ENCODE data around the gene DDRGK1.
"Not testable (repeated sequence)": the region's sequence is repeated elsewhere in the genome, so short reads cannot be mapped to it uniquely, and the experiment has no call there.

The DDRGK1 gene

GRCh38 chr20:3163099-3164042 lies 41.1 kb downstream of the DDRGK1 start:
- DNase-seq: peak in 2 of 3 experiments; percentile 38 to 54

GRCh38 chr20:3162080-3162611 lies 42.3 kb downstream of the DDRGK1 start:
- DNase-seq: peak in 2 of 3 experiments; percentile 46 to 86

- no peak for DNase-seq
Measured at GRCh38 chr20:3161316-3162079, 43.0 kb downstream of the DDRGK1 start.

DNA sequence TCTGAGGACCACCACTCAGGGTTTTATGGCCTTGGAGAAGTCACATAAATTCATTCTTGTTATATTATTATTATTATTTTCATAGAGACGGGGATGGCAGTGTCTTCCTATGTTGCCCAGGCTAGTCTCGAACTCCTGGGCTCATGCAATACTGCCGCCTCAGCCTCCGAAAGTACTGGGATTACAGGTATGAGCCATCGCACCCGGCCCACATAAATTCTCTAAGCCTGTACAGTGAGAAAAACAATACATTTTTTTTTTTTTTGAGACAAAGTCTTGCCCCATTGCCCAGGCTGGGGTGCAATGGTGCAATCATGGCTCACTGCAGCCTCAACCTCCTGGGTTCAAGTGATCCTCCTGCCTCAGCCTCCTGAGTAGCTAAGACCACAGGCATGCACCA lies 44.1 kb downstream of the DDRGK1 start:
- no peak for DNase-seq

DNA sequence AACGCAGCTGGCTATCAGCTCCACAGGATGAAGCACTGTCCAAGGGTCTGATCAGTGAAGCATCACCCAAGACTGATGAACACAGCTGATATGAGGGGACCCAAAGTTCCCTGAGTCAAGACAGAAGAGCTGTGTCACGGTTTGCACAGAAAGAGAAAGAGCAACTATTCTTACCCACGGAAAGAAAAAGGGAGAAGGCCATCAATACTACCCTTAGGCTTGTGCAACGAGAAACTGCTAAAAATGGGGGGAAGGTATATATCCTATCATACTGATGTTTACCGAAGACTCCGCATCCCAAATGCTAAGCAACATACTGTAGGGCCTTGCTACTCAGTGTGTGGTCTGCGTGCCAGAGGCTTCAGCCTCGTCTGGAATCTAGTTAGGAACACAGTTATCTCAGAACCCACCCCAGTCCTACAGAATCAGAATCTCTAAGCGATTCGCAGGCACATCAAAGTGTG lies 45.5 kb downstream of the DDRGK1 start:
- DNase-seq: no peak

GRCh38 chr20:3157817-3158216 lies 46.7 kb downstream of the DDRGK1 start:
- no peak for DNase-seq

GRCh38 chr20:3156811-3157619 lies 47.5 kb downstream of the DDRGK1 start:
- DNase-seq: no peak

GRCh38 chr20:3152057-3152644 lies 52.3 kb downstream of the DDRGK1 start:
- DNase-seq: not testable (repeated sequence)

DNA sequence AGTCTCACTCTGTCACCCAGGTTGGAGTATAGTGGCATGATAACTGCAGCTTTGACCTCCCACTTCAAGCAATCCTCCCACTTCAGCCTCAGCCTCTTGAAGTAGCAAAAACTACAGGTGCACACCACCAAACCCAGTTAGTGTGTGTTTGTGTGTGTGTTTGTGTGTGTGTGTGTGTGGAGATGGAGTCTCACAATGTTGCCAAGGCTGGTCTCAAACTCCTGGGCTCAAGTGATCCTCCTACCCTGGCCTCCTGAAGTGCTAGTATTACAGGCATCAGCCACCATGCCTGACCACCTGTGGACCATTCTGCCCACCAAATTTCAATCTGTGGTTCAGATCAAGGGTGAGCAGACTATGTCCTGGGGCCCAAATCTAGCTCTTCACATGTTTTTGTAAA lies 53.6 kb downstream of the DDRGK1 start:
- no peak for DNase-seq

DNA sequence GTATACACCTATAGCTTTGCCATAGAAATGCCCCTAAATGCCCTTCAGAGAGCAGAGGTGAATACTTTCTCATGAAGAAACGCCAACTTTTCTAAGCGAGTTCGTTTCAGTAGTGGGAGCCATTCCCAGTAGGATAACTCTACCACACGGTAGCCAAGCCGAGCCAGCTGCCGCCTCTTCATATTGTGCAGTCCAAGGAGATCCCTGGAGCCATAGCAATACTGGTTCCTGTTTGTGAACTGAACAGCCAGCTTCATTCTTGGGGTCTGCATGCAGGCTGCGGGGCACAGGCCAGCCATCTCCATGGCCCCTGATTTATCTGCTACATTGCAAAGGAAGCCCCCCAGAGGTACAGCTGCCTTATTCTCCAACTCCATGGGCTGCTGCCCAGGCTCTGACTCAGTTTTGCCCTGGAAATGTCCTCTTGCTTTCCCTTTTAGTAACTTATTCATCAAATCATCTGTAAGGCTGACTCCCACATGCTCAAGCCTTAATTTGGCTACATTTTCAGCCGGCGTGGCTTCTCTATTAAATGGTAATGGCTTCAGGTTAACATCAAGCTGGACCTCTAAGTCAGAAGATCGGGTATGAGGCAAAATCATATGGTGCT lies 57.6 kb downstream of the DDRGK1 start:
- DNase-seq: no peak

GRCh38 chr20:3141757-3142156 lies 62.7 kb downstream of the DDRGK1 start:
- DNase-seq: no peak
